Measurements from ENCODE around the gene DUSP18.
A peak's percentile ranks its signal among the peaks of the same experiment; 100 is the strongest.
"Not testable (repeated sequence)": the region's sequence is repeated elsewhere in the genome, so short reads cannot be mapped to it uniquely, and the experiment has no call there.

Gene DUSP18

DNA sequence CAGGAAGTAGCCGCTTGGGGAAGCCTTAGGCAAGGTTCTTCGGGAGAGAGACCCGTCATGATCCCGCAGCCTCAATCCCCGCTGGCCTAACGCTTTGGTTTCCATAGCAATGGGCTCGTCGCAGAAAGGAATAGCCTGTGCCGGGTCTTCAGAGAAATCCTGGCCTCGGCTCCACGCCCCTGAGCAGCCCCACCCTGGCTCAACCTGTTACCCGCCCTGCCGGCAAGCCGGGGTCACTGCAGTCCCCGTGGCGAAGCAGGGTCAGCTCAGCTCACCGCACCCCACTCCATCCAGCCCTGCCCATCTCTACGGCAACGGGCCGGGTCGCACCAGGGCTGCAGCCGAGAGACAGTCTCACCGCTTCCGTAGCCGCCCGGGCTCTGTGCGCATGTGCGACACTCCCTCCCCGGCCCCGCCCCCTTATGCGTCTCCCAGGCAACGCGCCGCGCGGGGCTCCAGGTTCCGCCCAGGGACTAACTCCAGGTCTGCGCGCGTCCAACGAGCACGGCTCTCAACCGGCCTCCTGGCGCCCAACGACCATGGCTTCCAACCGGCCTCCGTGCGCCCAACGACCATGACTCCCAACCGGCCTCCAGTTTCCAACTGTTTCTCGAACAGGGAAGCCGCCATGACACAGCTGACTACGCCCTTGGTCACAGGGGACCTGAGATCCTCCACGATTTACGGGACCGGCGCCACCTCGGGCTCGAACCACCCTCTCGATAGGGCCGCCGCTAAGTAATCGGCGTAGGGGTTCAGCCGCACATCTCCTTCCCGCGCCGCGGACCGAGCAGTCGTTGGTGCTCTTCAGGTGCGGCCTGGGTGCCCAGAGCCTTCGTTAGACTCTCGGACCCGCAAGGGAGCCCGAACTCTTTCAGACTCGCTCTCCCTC, at the start of gene DUSP18:
Gene DUSP18 (minus strand): TSS at position 382 of the 892 bp plus-strand sequence. CDS start 3,872 bp downstream, outside the sequence.
- Histone ChIP-seq H3K9ac (ENCODE audit: low read length) (peak within 1 kb of the TSS; percentile 77), H3K27ac (ENCODE audit: low read depth, low read length) (no peak within 1 kb of the TSS), H3K4me3 (ENCODE audit: low read depth, low read length) (peak within 1 kb of the TSS; percentile 92), H3K4me1 (ENCODE audit: control insufficient read depth, insufficient read depth, low read length) (peaks cover 13% of the 10 kb centered on the region), H3K36me3 (ENCODE audit: control insufficient read depth, insufficient read depth, low read length) (peaks cover 4% of the 10 kb centered on the region; the same call in 1 of the 2 replicates), H3K9me3 (ENCODE audit: control insufficient read depth, insufficient read depth, low read depth, low read length) (no peaks in the 10 kb centered on the region), H3K27me3 (ENCODE audit: control insufficient read depth, insufficient read depth, low read length) (peaks cover 25% of the 10 kb centered on the region)

DNA sequence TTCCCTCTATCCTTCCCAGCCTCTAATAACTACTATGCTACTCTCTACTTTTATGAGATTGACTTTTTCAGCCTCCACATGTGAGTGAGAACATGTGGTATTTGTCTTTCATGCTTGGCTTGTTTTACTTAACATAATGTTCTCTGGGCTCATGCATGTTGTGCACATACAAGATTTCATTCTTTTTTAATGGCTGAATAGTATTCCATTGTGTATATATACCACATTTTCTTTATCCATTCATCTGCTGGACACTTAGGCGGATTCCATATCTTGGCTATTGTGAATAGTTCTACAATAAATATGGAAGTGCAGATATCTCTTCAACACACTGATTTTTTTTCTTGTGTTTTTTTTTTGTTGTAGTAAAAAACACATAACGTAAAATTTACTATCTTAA, 46.4 kb upstream of the DUSP18 start:
- Histone ChIP-seq H3K4me1 (ENCODE audit: control insufficient read depth, insufficient read depth, low read length) (no peaks in the 10 kb centered on the region), H3K36me3 (ENCODE audit: control insufficient read depth, insufficient read depth, low read length) (no peaks in the 10 kb centered on the region), H3K27me3 (ENCODE audit: control insufficient read depth, insufficient read depth, low read length) (no peaks in the 10 kb centered on the region), H3K9ac (ENCODE audit: low read length) (no peak overlapping the region), H3K27ac (ENCODE audit: low read depth, low read length) (no peak overlapping the region), H3K4me3 (ENCODE audit: low read depth, low read length) (no peak overlapping the region), H3K9me3 (ENCODE audit: control insufficient read depth, insufficient read depth, low read depth, low read length) (no peaks in the 10 kb centered on the region)

DNA sequence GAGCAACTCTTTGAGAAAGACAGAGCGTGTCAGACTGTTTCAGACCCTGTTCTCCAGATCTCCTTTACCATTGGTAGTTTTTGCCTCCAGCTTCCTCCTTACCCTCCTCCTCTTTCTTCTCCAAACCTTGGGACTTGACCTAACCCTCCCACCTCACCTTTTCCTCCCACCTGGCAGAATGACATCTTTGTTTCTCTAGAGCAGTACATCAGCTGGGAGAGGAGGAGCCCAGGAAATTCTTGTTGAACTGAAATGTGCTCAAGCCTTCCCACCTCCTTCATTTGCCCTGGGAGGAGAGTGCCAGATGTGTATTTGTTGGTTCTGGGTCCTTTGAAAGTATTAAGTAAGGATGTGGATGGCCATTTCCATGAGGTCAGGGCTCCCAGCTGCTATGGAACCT, 44.4 kb upstream of the DUSP18 start:
- Histone ChIP-seq H3K4me3 (ENCODE audit: low read depth, low read length) (no peak overlapping the region), H3K4me1 (ENCODE audit: control insufficient read depth, insufficient read depth, low read length) (no peaks in the 10 kb centered on the region), H3K27ac (ENCODE audit: low read depth, low read length) (no peak overlapping the region), H3K9me3 (ENCODE audit: control insufficient read depth, insufficient read depth, low read depth, low read length) (no peaks in the 10 kb centered on the region), H3K9ac (ENCODE audit: low read length) (no peak overlapping the region), H3K36me3 (ENCODE audit: control insufficient read depth, insufficient read depth, low read length) (no peaks in the 10 kb centered on the region), H3K27me3 (ENCODE audit: control insufficient read depth, insufficient read depth, low read length) (no peaks in the 10 kb centered on the region)

DNA sequence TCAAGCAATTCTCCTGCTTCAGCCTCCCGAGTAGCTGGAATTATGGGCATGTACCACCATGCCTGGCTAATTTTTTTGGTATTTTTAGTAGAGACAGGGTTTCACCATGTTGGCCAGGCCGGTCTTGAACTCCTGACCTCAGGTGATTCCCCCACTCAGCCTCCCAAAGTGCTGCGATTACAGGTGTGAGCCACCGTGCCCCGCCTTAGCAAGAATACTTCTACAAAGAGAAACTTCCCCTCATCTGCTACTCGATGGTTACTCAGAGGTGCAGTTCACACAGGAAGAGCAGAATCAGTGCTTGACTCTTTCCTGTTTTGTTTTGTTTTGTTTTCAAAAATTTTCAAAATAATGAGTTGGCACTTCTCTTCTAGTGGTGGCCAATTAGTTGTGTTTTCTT, 42.3 kb upstream of the DUSP18 start:
- H3K36me3 ChIP-seq (ENCODE audit: control insufficient read depth, insufficient read depth, low read length); H3K9me3 ChIP-seq (ENCODE audit: control insufficient read depth, insufficient read depth, low read depth, low read length); H3K27me3 ChIP-seq (ENCODE audit: control insufficient read depth, insufficient read depth, low read length); H3K27ac ChIP-seq (ENCODE audit: low read depth, low read length); H3K4me3 ChIP-seq (ENCODE audit: low read depth, low read length); H3K9ac ChIP-seq (ENCODE audit: low read length): not testable (repeated sequence)
- peaks cover 14% of the 10 kb centered on the region for H3K4me1 ChIP-seq (ENCODE audit: control insufficient read depth, insufficient read depth, low read length)

DNA sequence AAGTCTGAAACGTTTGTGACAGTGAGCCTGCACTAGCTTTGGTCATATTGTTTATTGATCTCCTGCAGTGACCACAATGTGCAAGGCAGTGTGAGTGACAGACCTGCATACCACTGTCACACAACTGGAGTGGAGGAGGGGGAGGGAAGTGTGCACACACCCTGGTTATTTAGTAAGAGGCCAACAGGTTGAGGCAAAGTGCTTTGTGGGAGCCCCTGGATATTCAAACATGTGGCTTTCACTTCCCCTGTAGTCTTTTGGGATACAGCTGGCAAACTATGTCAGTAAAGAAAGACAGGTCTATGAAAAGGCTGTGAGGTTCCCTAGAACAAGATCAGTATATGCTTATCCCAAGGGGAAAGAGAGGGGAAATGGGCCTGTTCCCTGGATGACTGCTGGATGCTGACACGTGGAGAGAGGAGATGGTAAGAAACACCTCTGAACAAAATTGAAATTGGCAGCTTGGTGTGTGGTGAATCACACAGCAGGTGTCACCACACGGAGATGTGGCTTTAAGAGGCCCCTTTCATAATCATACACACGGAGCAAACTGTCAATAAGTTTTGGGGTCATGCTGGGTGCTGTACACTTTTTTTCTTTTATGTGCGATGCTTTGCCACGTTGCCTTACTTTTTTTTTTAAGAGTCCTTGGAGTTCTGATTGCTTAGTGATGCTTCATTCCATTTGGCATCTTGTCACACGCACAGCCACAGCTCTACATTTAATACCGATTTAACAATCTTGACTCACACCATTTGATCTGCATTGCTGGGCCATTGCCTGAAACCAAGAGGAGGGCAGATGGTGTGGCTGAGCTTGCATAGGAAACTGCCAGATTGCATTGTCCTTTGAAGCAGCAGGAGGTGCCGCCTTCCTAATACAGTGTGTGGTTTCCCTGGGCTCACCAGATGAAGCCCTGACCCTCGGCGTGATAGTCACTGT, 38.3 kb upstream of the DUSP18 start:
- Histone ChIP-seq H3K27ac (ENCODE audit: low read depth, low read length) (no peak overlapping the region), H3K27me3 (ENCODE audit: control insufficient read depth, insufficient read depth, low read length) (no peaks in the 10 kb centered on the region), H3K9me3 (ENCODE audit: control insufficient read depth, insufficient read depth, low read depth, low read length) (no peaks in the 10 kb centered on the region), H3K9ac (ENCODE audit: low read length) (no peak overlapping the region), H3K4me1 (ENCODE audit: control insufficient read depth, insufficient read depth, low read length) (peaks cover 14% of the 10 kb centered on the region), H3K4me3 (ENCODE audit: low read depth, low read length) (no peak overlapping the region), H3K36me3 (ENCODE audit: control insufficient read depth, insufficient read depth, low read length) (no peaks in the 10 kb centered on the region)

DNA sequence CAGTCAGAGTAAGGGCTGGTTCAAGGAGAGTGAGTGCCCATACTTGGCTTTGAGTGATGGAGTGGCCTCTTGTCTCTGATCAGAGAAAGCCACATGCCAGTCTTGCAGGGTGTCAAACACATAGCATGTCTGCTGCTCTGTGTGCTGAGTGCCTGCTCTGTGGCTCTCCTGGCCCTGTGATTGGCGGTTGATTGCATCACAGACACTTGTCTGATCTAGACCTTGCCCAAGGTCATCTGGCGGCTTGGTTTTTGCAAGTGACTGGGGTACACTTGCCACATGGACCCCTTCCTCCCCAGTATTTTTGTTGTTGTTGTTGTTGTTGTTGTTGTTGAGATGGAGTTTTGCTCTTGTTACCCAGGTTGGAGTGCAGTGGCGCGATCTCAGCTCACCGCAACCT, 37.3 kb upstream of the DUSP18 start:
- Histone ChIP-seq H3K4me1 (ENCODE audit: control insufficient read depth, insufficient read depth, low read length) (peaks cover 14% of the 10 kb centered on the region), H3K9me3 (ENCODE audit: control insufficient read depth, insufficient read depth, low read depth, low read length) (no peaks in the 10 kb centered on the region), H3K4me3 (ENCODE audit: low read depth, low read length) (no peak overlapping the region), H3K36me3 (ENCODE audit: control insufficient read depth, insufficient read depth, low read length) (no peaks in the 10 kb centered on the region), H3K27me3 (ENCODE audit: control insufficient read depth, insufficient read depth, low read length) (no peaks in the 10 kb centered on the region), H3K27ac (ENCODE audit: low read depth, low read length) (no peak overlapping the region), H3K9ac (ENCODE audit: low read length) (no peak overlapping the region)

DNA sequence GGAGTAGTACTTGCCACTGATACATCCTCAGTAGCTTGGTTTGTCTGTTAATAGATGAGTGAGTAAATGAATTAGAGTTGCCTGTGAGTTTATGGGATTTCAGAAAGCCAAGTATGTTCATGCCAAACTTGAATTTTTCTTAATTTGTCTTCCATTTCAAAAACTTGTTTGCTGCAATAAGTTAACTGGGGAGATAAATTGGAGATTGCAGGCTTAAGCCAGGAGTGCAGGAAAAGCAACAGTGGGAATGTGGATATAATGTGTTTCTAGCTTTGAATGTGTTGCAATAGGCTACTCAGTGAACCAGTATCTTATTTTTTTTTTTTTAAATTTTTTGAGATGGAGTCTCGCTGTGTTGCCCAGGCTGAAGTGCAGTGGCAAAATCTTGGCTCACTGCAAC, 35.2 kb upstream of the DUSP18 start:
- no peaks in the 10 kb centered on the region for H3K27me3 ChIP-seq (ENCODE audit: control insufficient read depth, insufficient read depth, low read length)
- no peak overlapping the region for H3K4me3 ChIP-seq (ENCODE audit: low read depth, low read length)
- peaks cover 14% of the 10 kb centered on the region for H3K4me1 ChIP-seq (ENCODE audit: control insufficient read depth, insufficient read depth, low read length)
- H3K9me3 ChIP-seq (ENCODE audit: control insufficient read depth, insufficient read depth, low read depth, low read length): no peaks in the 10 kb centered on the region
- H3K36me3 ChIP-seq (ENCODE audit: control insufficient read depth, insufficient read depth, low read length): no peaks in the 10 kb centered on the region
- no peak overlapping the region for H3K27ac ChIP-seq (ENCODE audit: low read depth, low read length)
- H3K9ac ChIP-seq (ENCODE audit: low read length): no peak overlapping the region

DNA sequence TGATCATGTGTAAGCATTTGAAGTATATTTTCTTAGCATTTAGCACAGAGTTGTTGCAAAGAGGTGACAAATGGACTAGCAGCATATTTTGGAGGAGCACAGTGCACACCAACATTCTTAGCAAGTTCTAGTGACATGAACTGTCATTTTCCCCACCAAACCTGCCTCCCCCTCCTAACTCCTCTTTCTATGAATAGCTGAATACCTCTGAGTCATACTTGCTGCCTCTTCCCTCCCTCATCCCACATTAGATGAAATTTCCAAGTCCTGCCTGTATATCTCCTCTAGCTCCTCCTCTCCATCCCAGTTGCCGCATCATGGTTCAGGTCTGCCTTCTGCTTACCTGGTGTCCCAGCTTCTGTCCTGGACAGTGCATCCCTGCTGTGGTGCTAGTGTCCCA, 34.2 kb upstream of the DUSP18 start:
- H3K4me1 ChIP-seq (ENCODE audit: control insufficient read depth, insufficient read depth, low read length): peaks cover 14% of the 10 kb centered on the region
- H3K4me3 ChIP-seq (ENCODE audit: low read depth, low read length): no peak overlapping the region
- H3K27me3 ChIP-seq (ENCODE audit: control insufficient read depth, insufficient read depth, low read length): peaks cover 3% of the 10 kb centered on the region; the same call in 1 of the 2 replicates
- H3K9me3 ChIP-seq (ENCODE audit: control insufficient read depth, insufficient read depth, low read depth, low read length): no peaks in the 10 kb centered on the region
- H3K27ac ChIP-seq (ENCODE audit: low read depth, low read length): no peak overlapping the region
- H3K36me3 ChIP-seq (ENCODE audit: control insufficient read depth, insufficient read depth, low read length): no peaks in the 10 kb centered on the region
- H3K9ac ChIP-seq (ENCODE audit: low read length): no peak overlapping the region

DNA sequence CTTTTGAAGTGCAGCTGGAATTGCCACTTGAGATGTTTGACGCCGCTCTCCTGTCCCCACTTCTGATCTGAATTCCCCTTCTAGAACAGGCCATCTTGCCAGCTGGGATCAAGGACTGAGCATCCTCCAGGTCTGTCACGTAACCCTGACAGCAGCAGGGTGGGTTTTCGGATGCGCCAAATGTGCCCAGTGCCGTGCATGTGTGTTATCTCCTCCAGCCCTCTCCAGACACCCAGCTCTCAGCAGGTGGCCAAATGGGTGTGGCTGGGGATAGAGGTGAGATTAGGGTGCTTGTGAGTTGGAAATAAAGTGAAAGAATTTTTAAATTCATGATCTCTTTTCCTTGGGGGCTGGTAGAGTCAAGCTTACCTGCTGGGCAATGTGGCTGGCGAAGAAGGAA, 30.3 kb upstream of the DUSP18 start:
- no peak overlapping the region for H3K27ac ChIP-seq (ENCODE audit: low read depth, low read length)

DNA sequence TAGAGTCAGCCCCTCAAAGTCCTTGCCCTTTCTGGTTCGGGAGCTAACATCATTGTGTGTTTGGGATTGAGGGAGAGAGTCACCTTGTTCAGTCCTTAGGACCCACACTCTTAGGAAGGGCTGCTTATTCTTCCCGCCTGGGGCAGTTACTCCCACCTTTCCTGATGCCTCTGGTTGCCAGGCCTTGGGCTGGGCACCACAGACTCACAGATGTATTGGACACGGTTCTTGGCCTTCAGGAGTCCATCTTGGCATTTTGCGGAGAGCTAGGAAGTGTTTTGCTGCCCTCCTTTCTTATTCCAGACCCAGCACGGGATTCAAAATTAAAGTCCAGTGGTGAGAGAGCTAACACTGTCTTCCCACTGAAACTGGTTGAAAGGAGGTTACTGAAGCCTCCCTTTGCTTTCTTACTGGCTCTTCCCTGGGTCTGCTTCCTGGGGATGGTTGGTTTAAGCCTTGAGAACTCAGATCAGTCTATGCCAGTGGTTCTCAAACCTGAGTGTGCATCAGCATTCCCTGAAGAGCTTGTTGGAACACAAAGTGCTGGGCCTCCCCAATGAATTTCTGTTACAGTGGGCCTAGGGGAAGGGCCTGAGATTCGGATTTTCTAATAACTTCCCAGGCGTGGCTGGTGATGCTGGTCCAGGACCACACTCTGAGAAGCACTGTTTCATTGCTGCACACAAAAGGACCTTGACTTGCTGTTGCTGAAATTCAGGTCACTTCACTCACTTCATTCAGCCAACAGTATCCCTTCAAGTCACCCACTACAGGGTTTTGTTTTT, 28.4 kb upstream of the DUSP18 start:
- H3K27ac ChIP-seq (ENCODE audit: low read depth, low read length): no peak overlapping the region
- H3K9me3 ChIP-seq (ENCODE audit: control insufficient read depth, insufficient read depth, low read depth, low read length): no peaks in the 10 kb centered on the region
- no peak overlapping the region for H3K9ac ChIP-seq (ENCODE audit: low read length)
- H3K27me3 ChIP-seq (ENCODE audit: control insufficient read depth, insufficient read depth, low read length): peaks cover 29% of the 10 kb centered on the region
- peaks cover 6% of the 10 kb centered on the region for H3K4me1 ChIP-seq (ENCODE audit: control insufficient read depth, insufficient read depth, low read length)
- H3K4me3 ChIP-seq (ENCODE audit: low read depth, low read length): peak overlapping the region; percentile 82; the same call in 1 of the 2 replicates
- no peaks in the 10 kb centered on the region for H3K36me3 ChIP-seq (ENCODE audit: control insufficient read depth, insufficient read depth, low read length)

More for the DNA sequence above, 30.3 kb upstream of the DUSP18 start:
- Histone ChIP-seq H3K36me3 (ENCODE audit: control insufficient read depth, insufficient read depth, low read length) (no peaks in the 10 kb centered on the region), H3K9me3 (ENCODE audit: control insufficient read depth, insufficient read depth, low read depth, low read length) (no peaks in the 10 kb centered on the region), H3K4me3 (ENCODE audit: low read depth, low read length) (no peak overlapping the region), H3K4me1 (ENCODE audit: control insufficient read depth, insufficient read depth, low read length) (peaks cover 6% of the 10 kb centered on the region), H3K9ac (ENCODE audit: low read length) (no peak overlapping the region), H3K27me3 (ENCODE audit: control insufficient read depth, insufficient read depth, low read length) (peaks cover 29% of the 10 kb centered on the region)

All from HUES6 (cell line).